ENCODE measurements around the gene GPR107.

DNA sequence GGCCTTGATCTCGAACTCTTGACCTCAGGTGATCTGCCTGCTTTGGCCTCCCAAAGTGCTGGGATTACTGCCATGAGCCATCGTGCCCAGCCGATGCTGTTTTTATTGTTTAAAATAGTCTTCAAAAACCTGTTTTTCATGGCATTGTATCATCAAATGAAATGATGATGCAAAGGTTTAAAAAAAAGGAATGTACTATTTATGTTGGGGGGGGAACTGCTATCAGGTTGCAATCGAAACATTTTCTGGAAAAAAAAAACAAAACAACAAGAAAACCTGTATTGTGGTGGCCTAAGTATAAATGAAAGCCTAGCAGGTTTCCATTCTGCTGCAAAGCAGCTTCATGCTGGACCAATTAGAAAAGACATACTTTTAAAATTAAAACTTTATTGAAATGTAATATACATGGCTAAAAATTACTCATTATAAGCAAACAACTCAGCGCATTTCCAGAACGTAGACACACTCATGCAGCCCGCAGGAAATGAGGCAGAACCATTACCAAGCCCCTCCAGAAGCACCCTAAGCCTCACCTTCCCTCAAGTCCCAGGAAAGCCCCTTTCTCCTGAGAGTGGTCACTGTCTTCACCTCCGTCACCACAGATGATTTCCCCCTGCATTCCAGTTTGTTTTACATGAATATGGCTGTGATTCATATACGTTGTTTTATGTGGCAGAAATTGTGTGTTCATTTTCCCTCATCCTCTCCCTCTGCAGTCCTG lies 19.0 kb downstream of the GPR107 start:
- TF ChIP-seq, protein P1, sequence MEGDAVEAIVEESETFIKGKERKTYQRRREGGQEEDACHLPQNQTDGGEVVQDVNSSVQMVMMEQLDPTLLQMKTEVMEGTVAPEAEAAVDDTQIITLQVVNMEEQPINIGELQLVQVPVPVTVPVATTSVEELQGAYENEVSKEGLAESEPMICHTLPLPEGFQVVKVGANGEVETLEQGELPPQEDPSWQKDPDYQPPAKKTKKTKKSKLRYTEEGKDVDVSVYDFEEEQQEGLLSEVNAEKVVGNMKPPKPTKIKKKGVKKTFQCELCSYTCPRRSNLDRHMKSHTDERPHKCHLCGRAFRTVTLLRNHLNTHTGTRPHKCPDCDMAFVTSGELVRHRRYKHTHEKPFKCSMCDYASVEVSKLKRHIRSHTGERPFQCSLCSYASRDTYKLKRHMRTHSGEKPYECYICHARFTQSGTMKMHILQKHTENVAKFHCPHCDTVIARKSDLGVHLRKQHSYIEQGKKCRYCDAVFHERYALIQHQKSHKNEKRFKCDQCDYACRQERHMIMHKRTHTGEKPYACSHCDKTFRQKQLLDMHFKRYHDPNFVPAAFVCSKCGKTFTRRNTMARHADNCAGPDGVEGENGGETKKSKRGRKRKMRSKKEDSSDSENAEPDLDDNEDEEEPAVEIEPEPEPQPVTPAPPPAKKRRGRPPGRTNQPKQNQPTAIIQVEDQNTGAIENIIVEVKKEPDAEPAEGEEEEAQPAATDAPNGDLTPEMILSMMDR (conservative IDR thresholded peaks at IDR 0.05; ENCODE audit: low read depth in 2 of 2), result no peak
- TF ChIP-seq, protein P2, sequence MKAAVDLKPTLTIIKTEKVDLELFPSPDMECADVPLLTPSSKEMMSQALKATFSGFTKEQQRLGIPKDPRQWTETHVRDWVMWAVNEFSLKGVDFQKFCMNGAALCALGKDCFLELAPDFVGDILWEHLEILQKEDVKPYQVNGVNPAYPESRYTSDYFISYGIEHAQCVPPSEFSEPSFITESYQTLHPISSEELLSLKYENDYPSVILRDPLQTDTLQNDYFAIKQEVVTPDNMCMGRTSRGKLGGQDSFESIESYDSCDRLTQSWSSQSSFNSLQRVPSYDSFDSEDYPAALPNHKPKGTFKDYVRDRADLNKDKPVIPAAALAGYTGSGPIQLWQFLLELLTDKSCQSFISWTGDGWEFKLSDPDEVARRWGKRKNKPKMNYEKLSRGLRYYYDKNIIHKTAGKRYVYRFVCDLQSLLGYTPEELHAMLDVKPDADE (IDR thresholded peaks at IDR 0.05), result no peak
- TF ChIP-seq POLR2AphosphoS5 (IDR thresholded peaks at IDR 0.05; ENCODE audit: low read depth) (no peak), EZH2 (IDR thresholded peaks at IDR 0.05; ENCODE audit: low read depth, unreplicated experiment) (no peak), STAT1 (IDR thresholded peaks at IDR 0.05; ENCODE audit: unreplicated experiment) (no peak), NANOG (IDR thresholded peaks at IDR 0.05; ENCODE audit: borderline replicate concordance) (no peak), JUNB (IDR thresholded peaks at IDR 0.05; ENCODE audit: unreplicated experiment) (no peak), EZH2phosphoT487 (IDR thresholded peaks at IDR 0.05; ENCODE audit: unreplicated experiment) (no peak), ZNF331 (CRISPR knock-in tag; IDR thresholded peaks at IDR 0.05; ENCODE audit: low read depth) (no peak), ZNF114 (CRISPR knock-in tag; IDR thresholded peaks at IDR 0.05) (no peak)
- TF ChIP-seq, protein P3, sequence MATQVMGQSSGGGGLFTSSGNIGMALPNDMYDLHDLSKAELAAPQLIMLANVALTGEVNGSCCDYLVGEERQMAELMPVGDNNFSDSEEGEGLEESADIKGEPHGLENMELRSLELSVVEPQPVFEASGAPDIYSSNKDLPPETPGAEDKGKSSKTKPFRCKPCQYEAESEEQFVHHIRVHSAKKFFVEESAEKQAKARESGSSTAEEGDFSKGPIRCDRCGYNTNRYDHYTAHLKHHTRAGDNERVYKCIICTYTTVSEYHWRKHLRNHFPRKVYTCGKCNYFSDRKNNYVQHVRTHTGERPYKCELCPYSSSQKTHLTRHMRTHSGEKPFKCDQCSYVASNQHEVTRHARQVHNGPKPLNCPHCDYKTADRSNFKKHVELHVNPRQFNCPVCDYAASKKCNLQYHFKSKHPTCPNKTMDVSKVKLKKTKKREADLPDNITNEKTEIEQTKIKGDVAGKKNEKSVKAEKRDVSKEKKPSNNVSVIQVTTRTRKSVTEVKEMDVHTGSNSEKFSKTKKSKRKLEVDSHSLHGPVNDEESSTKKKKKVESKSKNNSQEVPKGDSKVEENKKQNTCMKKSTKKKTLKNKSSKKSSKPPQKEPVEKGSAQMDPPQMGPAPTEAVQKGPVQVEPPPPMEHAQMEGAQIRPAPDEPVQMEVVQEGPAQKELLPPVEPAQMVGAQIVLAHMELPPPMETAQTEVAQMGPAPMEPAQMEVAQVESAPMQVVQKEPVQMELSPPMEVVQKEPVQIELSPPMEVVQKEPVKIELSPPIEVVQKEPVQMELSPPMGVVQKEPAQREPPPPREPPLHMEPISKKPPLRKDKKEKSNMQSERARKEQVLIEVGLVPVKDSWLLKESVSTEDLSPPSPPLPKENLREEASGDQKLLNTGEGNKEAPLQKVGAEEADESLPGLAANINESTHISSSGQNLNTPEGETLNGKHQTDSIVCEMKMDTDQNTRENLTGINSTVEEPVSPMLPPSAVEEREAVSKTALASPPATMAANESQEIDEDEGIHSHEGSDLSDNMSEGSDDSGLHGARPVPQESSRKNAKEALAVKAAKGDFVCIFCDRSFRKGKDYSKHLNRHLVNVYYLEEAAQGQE (IDR thresholded peaks at IDR 0.05; ENCODE audit: unreplicated experiment), result no peak

All from GM23338 (cell line).